Activated CD8-positive, alpha-beta memory T cell treated with anti-CD3 and anti-CD28 coated beads for 36 hours (primary cell): ENCODE measurements around the gene CAMTA1. TPM values are rescaled to one million over a fixed set of nuclear protein-coding genes. Genes with fewer than 3 reads are reported as not detected.
"Not testable (repeated sequence)": the region's sequence is repeated elsewhere in the genome, so short reads cannot be mapped to it uniquely, and the experiment has no call there.

Experiments
- CTCF ChIA-PET: fragments of 350-600 bp; sonication (Branson Sonifier 250); formaldehyde crosslinking; loops from one replicate; lab custom pipeline; 2021; ENCODE audit warnings: antibody characterized with exemption; lab: Charles Lee
- POLR2A ChIA-PET: fragments of 350-600 bp; sonication (Branson Sonifier 250); formaldehyde crosslinking; loops from one replicate; lab custom pipeline; 2021; ENCODE audit warnings: antibody characterized with exemption; lab: Charles Lee
- total RNA-seq, 2 experiments: library from RNA; stranded (reverse); gene quantifications; one replicate each; pipeline ENCODE4 v1.2.3, GENCODE V29; 2021

Gene CAMTA1
- total RNA-seq, 2 experiments from 2014 or later, result 66.5 to 72.5 TPM

- CTCF ChIA-PET, result no interaction called here
These were observed 42.4 kb downstream of the CAMTA1 start for GRCh38 chr1:6827630-6828165.

GRCh38 chr1:6831366-6831765, 46.1 kb downstream of the CAMTA1 start:
- ChIA-PET CTCF (no interaction called here), POLR2A (no interaction called here)

More at GRCh38 chr1:6827630-6828165, 42.4 kb downstream of the CAMTA1 start:
- POLR2A ChIA-PET, result no interaction called here

- CTCF ChIA-PET, POLR2A ChIA-PET: not testable (repeated sequence)
These were observed 46.8 kb downstream of the CAMTA1 start for GRCh38 chr1:6832006-6832405.

GRCh38 chr1:6832531-6833188, 47.4 kb downstream of the CAMTA1 start:
- ChIA-PET POLR2A (no interaction called here), CTCF (no interaction called here)

- POLR2A ChIA-PET, result no interaction called here
- CTCF ChIA-PET, result no interaction called here
These were observed 48.5 kb downstream of the CAMTA1 start for GRCh38 chr1:6833804-6834203.

GRCh38 chr1:6834366-6834765, 49.1 kb downstream of the CAMTA1 start:
- ChIA-PET POLR2A (no interaction called here), CTCF (no interaction called here)

GRCh38 chr1:6835139-6835538, 49.9 kb downstream of the CAMTA1 start:
- CTCF ChIA-PET, result interaction anchor here (0.6 kb wide), 1 partner anchor 370 kb away, joined by 3 read pairs; no protein-coding TSS in a partner anchor
- POLR2A ChIA-PET, result no interaction called here

- ChIA-PET CTCF (no interaction called here), POLR2A (no interaction called here)
These were observed 57.0 kb downstream of the CAMTA1 start for GRCh38 chr1:6842301-6842700.

- CTCF ChIA-PET, POLR2A ChIA-PET: not testable (repeated sequence)
These were observed 60.5 kb downstream of the CAMTA1 start for GRCh38 chr1:6845786-6846185.

- ChIA-PET POLR2A (no interaction called here), CTCF (no interaction called here)
These were observed 63.6 kb downstream of the CAMTA1 start for GRCh38 chr1:6848816-6849215.

GRCh38 chr1:6850537-6850936, 65.3 kb downstream of the CAMTA1 start:
- CTCF ChIA-PET, result no interaction called here
- POLR2A ChIA-PET, result no interaction called here

- POLR2A ChIA-PET, result no interaction called here
- CTCF ChIA-PET, result no interaction called here
These were observed 67.1 kb downstream of the CAMTA1 start for GRCh38 chr1:6852136-6852890.

- CTCF ChIA-PET, result no interaction called here
- POLR2A ChIA-PET, result no interaction called here
These were observed 68.9 kb downstream of the CAMTA1 start for GRCh38 chr1:6854166-6854565.

GRCh38 chr1:6857831-6858230, 72.6 kb downstream of the CAMTA1 start:
- ChIA-PET POLR2A (no interaction called here), CTCF (interaction anchor here (0.6 kb wide), 1 partner anchor 58 kb away, joined by 3 read pairs; no protein-coding TSS in a partner anchor)

GRCh38 chr1:6858596-6858995, 73.3 kb downstream of the CAMTA1 start:
- CTCF ChIA-PET, result no interaction called here
- POLR2A ChIA-PET, result no interaction called here

GRCh38 chr1:6859415-6860343, 74.4 kb downstream of the CAMTA1 start:
- POLR2A ChIA-PET, result no interaction called here
- CTCF ChIA-PET, result no interaction called here

GRCh38 chr1:6860401-6860800, 75.1 kb downstream of the CAMTA1 start:
- ChIA-PET POLR2A (no interaction called here), CTCF (interaction anchor here (0.7 kb wide), 1 partner anchor 228 kb away, joined by 4 read pairs; no protein-coding TSS in a partner anchor)

GRCh38 chr1:6861075-6861724, 75.9 kb downstream of the CAMTA1 start:
- POLR2A ChIA-PET, result no interaction called here
- CTCF ChIA-PET, result no interaction called here

GRCh38 chr1:6862906-6863305, 77.7 kb downstream of the CAMTA1 start:
- POLR2A ChIA-PET, result no interaction called here
- CTCF ChIA-PET, result interaction anchor here (0.6 to 1.5 kb wide), 2 partner anchors 17 to 586 kb away, joined by 3 read pairs; no protein-coding TSS in a partner anchor
